Endothelial cell of umbilical vein (primary cell): ENCODE results near the gene MDFIC.

Experiments
- EZH2 ChIP-seq: IDR thresholded peaks from 2 replicates; pipeline ENCODE4 v1.6.1; 2012; ENCODE audit warnings: borderline replicate concordance, low read depth, mild to moderate bottlenecking, moderate library complexity, low read length, inconsistent platforms; ENCODE audit not compliant: severe bottlenecking
- POLR2AphosphoS5 ChIP-seq: IDR thresholded peaks from 2 replicates; pipeline ENCODE4 v1.6.1; 2012; ENCODE audit warnings: low read depth, mild to moderate bottlenecking, control low read depth, low read length, moderate library complexity; ENCODE audit not compliant: insufficient read depth
- TF ChIP-seq, protein P1 (sequence below), 2 donors: IDR thresholded peaks; 1 replicate in 1 of 2; 2 replicates in 1 of 2; pipeline ENCODE4 v1.5.1; 2011; ENCODE audit warnings: low read length in 2 of 2, mild to moderate bottlenecking in 2 of 2, moderate library complexity in 2 of 2, control low read depth in 1 of 2, inconsistent platforms in 1 of 2, low read depth in 1 of 2; ENCODE audit not compliant: insufficient read depth in 1 of 2; ENCODE audit errors: extremely low read depth in 1 of 2

GRCh38 chr7:115010441-115010820 lies 88.5 kb downstream of the MDFIC start:
- TF ChIP-seq POLR2AphosphoS5 (no peak), EZH2 (no peak)
- TF ChIP-seq, protein P1, sequence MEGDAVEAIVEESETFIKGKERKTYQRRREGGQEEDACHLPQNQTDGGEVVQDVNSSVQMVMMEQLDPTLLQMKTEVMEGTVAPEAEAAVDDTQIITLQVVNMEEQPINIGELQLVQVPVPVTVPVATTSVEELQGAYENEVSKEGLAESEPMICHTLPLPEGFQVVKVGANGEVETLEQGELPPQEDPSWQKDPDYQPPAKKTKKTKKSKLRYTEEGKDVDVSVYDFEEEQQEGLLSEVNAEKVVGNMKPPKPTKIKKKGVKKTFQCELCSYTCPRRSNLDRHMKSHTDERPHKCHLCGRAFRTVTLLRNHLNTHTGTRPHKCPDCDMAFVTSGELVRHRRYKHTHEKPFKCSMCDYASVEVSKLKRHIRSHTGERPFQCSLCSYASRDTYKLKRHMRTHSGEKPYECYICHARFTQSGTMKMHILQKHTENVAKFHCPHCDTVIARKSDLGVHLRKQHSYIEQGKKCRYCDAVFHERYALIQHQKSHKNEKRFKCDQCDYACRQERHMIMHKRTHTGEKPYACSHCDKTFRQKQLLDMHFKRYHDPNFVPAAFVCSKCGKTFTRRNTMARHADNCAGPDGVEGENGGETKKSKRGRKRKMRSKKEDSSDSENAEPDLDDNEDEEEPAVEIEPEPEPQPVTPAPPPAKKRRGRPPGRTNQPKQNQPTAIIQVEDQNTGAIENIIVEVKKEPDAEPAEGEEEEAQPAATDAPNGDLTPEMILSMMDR (IDR thresholded peaks at IDR 0.05; ENCODE audit: extremely low read depth in 1 of 2, insufficient read depth in 1 of 2, low read depth in 1 of 2, low read length in 2 of 2), result no peak
